K562 (cell line): ENCODE results near the gene EVI5L. TPM values are rescaled to one million over a fixed set of nuclear protein-coding genes. Genes with fewer than 3 reads are reported as not detected.

ENCODE experiments used
- HMGN3 ChIP-seq: IDR thresholded peaks from 2 replicates; pipeline ENCODE4 v1.6.1; 2011; ENCODE audit warnings: borderline replicate concordance, low read depth, mild to moderate bottlenecking, mixed read lengths, low read length; ENCODE audit not compliant: insufficient read length; ENCODE audit errors: extremely low read depth
- KAT7 ChIP-seq: sonication (generic); formaldehyde crosslinking; IDR thresholded peaks from 2 replicates; pipeline ENCODE4 v1.8.0; 2022; ENCODE audit warnings: missing genetic modification reagents, mild to moderate bottlenecking, borderline replicate concordance
- RHOXF2B ChIP-seq: fragments of 250-450 bp; sonication (Bioruptor Pico); conservative IDR thresholded peaks from 2 replicates; pipeline ENCODE4 v1.5.1; 2021
- STAT6 ChIP-seq: sonication (generic); formaldehyde crosslinking; IDR thresholded peaks from 2 replicates; pipeline ENCODE4 v1.8.1; 2023; ENCODE audit warnings: mild to moderate bottlenecking, missing genetic modification reagents
- TAF7 ChIP-seq: fragments of 450-650 bp; IDR thresholded peaks from 2 replicates; pipeline ENCODE4 v1.6.1; 2016; ENCODE audit warnings: missing genetic modification characterization, missing compliant biosample characterization
- TCFL5 ChIP-seq: fragments of 250-450 bp; sonication (Bioruptor Pico); conservative IDR thresholded peaks from 2 replicates; pipeline ENCODE4 v1.6.1; 2021; ENCODE audit warnings: mild to moderate bottlenecking, moderate library complexity, matching md5 sums
- TEAD2 ChIP-seq: fragments of 450-650 bp; IDR thresholded peaks from 2 replicates; pipeline ENCODE4 v1.6.1; 2016; ENCODE audit warnings: missing genetic modification characterization, control low read depth, missing compliant biosample characterization
- THRB ChIP-seq: fragments of 450-650 bp; formaldehyde crosslinking; conservative IDR thresholded peaks from 2 replicates; pipeline ENCODE4 v1.4.0; 2022; ENCODE audit warnings: mild to moderate bottlenecking, missing genetic modification characterization
- ZZZ3 ChIP-seq: fragments of 450-650 bp; IDR thresholded peaks from 2 replicates; pipeline ENCODE4 v1.6.1; 2016; ENCODE audit warnings: antibody characterized with exemption, mild to moderate bottlenecking, moderate library complexity
- polyA plus RNA-seq, 8 experiments: library from polyadenylated mRNA; depleted of rRNA in 4 of 8; stranded (reverse) in 5 of 8; unstranded in 3 of 8; fragments of >200 nt; fragmentation: Nextera tagmentation in 2 of 8; fragmentation: Illumina TruSeq in 1 of 8; extraction: Ambion mirVana in 2 of 8; extraction: Trizol in 1 of 8; gene quantifications; 2 replicates each; pipeline versions ENCODE4 v1.2.1 to v1.2.3, GENCODE V29; 2011 to 2014; ENCODE audit warnings: inconsistent platforms in 1 of 8, missing spikeins in 1 of 8
- total RNA-seq, 7 experiments: library from RNA; depleted of rRNA in 6 of 7; stranded (reverse); fragments of >200 nt in 6 of 7; fragmentation: Illumina TruSeq in 2 of 7; extraction: Trizol in 2 of 7; gene quantifications; 2 replicates each; pipeline versions ENCODE4 v1.2.1 to v1.2.3, GENCODE V29; 2011 to 2021; ENCODE audit warnings: low replicate concordance in 1 of 7
- TF ChIP-seq, protein P1 (sequence below): sonication (generic); formaldehyde crosslinking; IDR thresholded peaks from 2 replicates; pipeline ENCODE4 v1.8.0; 2022; ENCODE audit warnings: mild to moderate bottlenecking, missing genetic modification reagents
- TF ChIP-seq, protein P2 (sequence below): fragments of 450-650 bp; IDR thresholded peaks from 2 replicates; pipeline ENCODE4 v1.6.1; 2016; ENCODE audit warnings: borderline replicate concordance
- TF ChIP-seq, protein P3 (sequence below): fragments of 450-650 bp; conservative IDR thresholded peaks from 2 replicates; pipeline ENCODE4 v1.6.1; 2016; ENCODE audit warnings: missing genetic modification characterization, low read depth, mild to moderate bottlenecking, control low read depth, missing compliant biosample characterization

The EVI5L gene
- total and polyA plus RNA-seq, 9 of the 15 experiments (the other 6 are each of a cell fraction or from before 2014, with no cell fraction given), result 0.69 to 1.8 (median 1.2) TPM; not detected in 2

- TF ChIP-seq HMGN3 (no peak), ZZZ3 (no peak), TAF7 (tag) (no peak), RHOXF2B (CRISPR knock-in tag) (no peak), TEAD2 (tag) (no peak), KAT7 (CRISPR knock-in tag) (peak; percentile 95), STAT6 (CRISPR knock-in tag) (no peak), TCFL5 (CRISPR knock-in tag) (no peak), THRB (CRISPR knock-in tag) (no peak)
- TF ChIP-seq, protein P1, sequence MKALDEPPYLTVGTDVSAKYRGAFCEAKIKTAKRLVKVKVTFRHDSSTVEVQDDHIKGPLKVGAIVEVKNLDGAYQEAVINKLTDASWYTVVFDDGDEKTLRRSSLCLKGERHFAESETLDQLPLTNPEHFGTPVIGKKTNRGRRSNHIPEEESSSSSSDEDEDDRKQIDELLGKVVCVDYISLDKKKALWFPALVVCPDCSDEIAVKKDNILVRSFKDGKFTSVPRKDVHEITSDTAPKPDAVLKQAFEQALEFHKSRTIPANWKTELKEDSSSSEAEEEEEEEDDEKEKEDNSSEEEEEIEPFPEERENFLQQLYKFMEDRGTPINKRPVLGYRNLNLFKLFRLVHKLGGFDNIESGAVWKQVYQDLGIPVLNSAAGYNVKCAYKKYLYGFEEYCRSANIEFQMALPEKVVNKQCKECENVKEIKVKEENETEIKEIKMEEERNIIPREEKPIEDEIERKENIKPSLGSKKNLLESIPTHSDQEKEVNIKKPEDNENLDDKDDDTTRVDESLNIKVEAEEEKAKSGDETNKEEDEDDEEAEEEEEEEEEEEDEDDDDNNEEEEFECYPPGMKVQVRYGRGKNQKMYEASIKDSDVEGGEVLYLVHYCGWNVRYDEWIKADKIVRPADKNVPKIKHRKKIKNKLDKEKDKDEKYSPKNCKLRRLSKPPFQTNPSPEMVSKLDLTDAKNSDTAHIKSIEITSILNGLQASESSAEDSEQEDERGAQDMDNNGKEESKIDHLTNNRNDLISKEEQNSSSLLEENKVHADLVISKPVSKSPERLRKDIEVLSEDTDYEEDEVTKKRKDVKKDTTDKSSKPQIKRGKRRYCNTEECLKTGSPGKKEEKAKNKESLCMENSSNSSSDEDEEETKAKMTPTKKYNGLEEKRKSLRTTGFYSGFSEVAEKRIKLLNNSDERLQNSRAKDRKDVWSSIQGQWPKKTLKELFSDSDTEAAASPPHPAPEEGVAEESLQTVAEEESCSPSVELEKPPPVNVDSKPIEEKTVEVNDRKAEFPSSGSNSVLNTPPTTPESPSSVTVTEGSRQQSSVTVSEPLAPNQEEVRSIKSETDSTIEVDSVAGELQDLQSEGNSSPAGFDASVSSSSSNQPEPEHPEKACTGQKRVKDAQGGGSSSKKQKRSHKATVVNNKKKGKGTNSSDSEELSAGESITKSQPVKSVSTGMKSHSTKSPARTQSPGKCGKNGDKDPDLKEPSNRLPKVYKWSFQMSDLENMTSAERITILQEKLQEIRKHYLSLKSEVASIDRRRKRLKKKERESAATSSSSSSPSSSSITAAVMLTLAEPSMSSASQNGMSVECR, result peak; percentile 71
- TF ChIP-seq, protein P2, sequence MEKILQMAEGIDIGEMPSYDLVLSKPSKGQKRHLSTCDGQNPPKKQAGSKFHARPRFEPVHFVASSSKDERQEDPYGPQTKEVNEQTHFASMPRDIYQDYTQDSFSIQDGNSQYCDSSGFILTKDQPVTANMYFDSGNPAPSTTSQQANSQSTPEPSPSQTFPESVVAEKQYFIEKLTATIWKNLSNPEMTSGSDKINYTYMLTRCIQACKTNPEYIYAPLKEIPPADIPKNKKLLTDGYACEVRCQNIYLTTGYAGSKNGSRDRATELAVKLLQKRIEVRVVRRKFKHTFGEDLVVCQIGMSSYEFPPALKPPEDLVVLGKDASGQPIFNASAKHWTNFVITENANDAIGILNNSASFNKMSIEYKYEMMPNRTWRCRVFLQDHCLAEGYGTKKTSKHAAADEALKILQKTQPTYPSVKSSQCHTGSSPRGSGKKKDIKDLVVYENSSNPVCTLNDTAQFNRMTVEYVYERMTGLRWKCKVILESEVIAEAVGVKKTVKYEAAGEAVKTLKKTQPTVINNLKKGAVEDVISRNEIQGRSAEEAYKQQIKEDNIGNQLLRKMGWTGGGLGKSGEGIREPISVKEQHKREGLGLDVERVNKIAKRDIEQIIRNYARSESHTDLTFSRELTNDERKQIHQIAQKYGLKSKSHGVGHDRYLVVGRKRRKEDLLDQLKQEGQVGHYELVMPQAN, result peak; percentile 59; the same call in 1 of the 2 replicates
- TF ChIP-seq, protein P3, sequence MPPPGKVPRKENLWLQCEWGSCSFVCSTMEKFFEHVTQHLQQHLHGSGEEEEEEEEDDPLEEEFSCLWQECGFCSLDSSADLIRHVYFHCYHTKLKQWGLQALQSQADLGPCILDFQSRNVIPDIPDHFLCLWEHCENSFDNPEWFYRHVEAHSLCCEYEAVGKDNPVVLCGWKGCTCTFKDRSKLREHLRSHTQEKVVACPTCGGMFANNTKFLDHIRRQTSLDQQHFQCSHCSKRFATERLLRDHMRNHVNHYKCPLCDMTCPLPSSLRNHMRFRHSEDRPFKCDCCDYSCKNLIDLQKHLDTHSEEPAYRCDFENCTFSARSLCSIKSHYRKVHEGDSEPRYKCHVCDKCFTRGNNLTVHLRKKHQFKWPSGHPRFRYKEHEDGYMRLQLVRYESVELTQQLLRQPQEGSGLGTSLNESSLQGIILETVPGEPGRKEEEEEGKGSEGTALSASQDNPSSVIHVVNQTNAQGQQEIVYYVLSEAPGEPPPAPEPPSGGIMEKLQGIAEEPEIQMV (tag), result peak; percentile 74
Observed at GRCh38 chr19:7904074-7905020, 74.3 kb downstream of the EVI5L start (continued).
